H9 (cell line): ENCODE results near the gene LRMDA. TPM values are rescaled to one million over a fixed set of nuclear protein-coding genes. Genes with fewer than 3 reads are reported as not detected.

ENCODE experiments used
- DNase-seq: peaks from one replicate; pipeline ENCODE4 v3.0.0-alpha.2; 2017
- H2AFZ ChIP-seq: one replicate; pipeline ENCODE4 v1.6.1; 2013; ENCODE audit warnings: mild to moderate bottlenecking, low read length, control low read depth, moderate library complexity
- H2AK5ac ChIP-seq: 2 replicates; pipeline ENCODE4 v1.6.1; 2013; ENCODE audit warnings: low read length, control low read depth, mixed read lengths; ENCODE audit not compliant: insufficient read length
- H2BK120ac ChIP-seq: one replicate; pipeline ENCODE4 v1.6.1; 2013; ENCODE audit warnings: low read depth, mild to moderate bottlenecking, low read length, control low read depth, inconsistent platforms; ENCODE audit not compliant: poor library complexity, severe bottlenecking
- H2BK12ac ChIP-seq: 2 replicates; pipeline ENCODE4 v1.6.1; 2013; ENCODE audit warnings: low read length, control low read depth, mixed read lengths, low read depth; ENCODE audit not compliant: insufficient read length
- H2BK15ac ChIP-seq: 2 replicates; pipeline ENCODE4 v1.6.1; 2013; ENCODE audit warnings: low read depth, low read length, control low read depth
- H2BK20ac ChIP-seq: one replicate; pipeline ENCODE4 v1.6.1; 2013; ENCODE audit warnings: low read depth, mild to moderate bottlenecking, low read length, control low read depth, inconsistent platforms; ENCODE audit not compliant: poor library complexity, severe bottlenecking
- H2BK5ac ChIP-seq: 2 replicates; pipeline ENCODE4 v1.6.1; 2013; ENCODE audit warnings: low read length, control low read depth, mixed read lengths; ENCODE audit not compliant: insufficient read length
- H3K14ac ChIP-seq: 2 replicates; pipeline ENCODE4 v1.6.1; 2013; ENCODE audit warnings: low read length, control low read depth; ENCODE audit not compliant: insufficient read depth
- H3K18ac ChIP-seq: 2 replicates; pipeline ENCODE4 v1.6.1; 2013; ENCODE audit warnings: low read depth, mild to moderate bottlenecking, mixed read lengths, low read length, control low read depth; ENCODE audit not compliant: insufficient read length
- H3K23ac ChIP-seq: 2 replicates; pipeline ENCODE4 v1.6.1; 2013; ENCODE audit warnings: low read length, control low read depth, mixed read lengths, low read depth; ENCODE audit not compliant: insufficient read length
- H3K23me2 ChIP-seq: 2 replicates; pipeline ENCODE4 v1.6.1; 2013; ENCODE audit warnings: low read depth, mild to moderate bottlenecking, mixed read lengths, low read length, control low read depth; ENCODE audit not compliant: insufficient read length, poor library complexity, severe bottlenecking
- H3K27ac ChIP-seq: 2 replicates; pipeline ENCODE4 v1.5.1; 2013; ENCODE audit warnings: low read length, control low read depth, mixed read lengths, low read depth; ENCODE audit not compliant: insufficient read length
- H3K27me3 ChIP-seq: 2 replicates; pipeline ENCODE4 v1.6.1; 2013; ENCODE audit warnings: low read length, control low read depth, inconsistent platforms; ENCODE audit not compliant: insufficient read depth
- H3K4ac ChIP-seq: 2 replicates; pipeline ENCODE4 v1.6.1; 2013; ENCODE audit warnings: low read depth, mild to moderate bottlenecking, control low read depth, inconsistent platforms, low read length, moderate library complexity
- H3K4me1 ChIP-seq: 2 replicates; pipeline ENCODE4 v1.6.1; 2013; ENCODE audit warnings: low read length, control low read depth, inconsistent platforms; ENCODE audit not compliant: insufficient read depth
- H3K4me2 ChIP-seq: 2 replicates; pipeline ENCODE4 v1.6.1; 2013; ENCODE audit warnings: low read length, control low read depth, mixed read lengths; ENCODE audit not compliant: insufficient read length, insufficient read depth
- H3K56ac ChIP-seq: 2 replicates; pipeline ENCODE4 v1.6.1; 2013; ENCODE audit warnings: low read depth, mild to moderate bottlenecking, mixed read lengths, low read length, control low read depth; ENCODE audit not compliant: insufficient read length
- H3K79me1 ChIP-seq: 2 replicates; pipeline ENCODE4 v1.6.1; 2013; ENCODE audit warnings: low read depth, mild to moderate bottlenecking, moderate library complexity, low read length, control low read depth, inconsistent platforms; ENCODE audit not compliant: insufficient read depth, poor library complexity, severe bottlenecking
- H3K79me2 ChIP-seq: 2 replicates; pipeline ENCODE4 v1.6.1; 2013; ENCODE audit warnings: low read length, control low read depth, inconsistent platforms; ENCODE audit not compliant: insufficient read depth
- H3K9ac ChIP-seq: 2 replicates; pipeline ENCODE4 v1.6.1; 2013; ENCODE audit warnings: low read length, control low read depth, mixed read lengths; ENCODE audit not compliant: insufficient read length; ENCODE audit errors: extremely low read depth
- H3K9me3 ChIP-seq: one replicate; pipeline ENCODE4 v1.6.1; 2013; ENCODE audit warnings: low read depth, low read length, inconsistent platforms; ENCODE audit not compliant: control insufficient read depth
- H3T11ph ChIP-seq: one replicate; pipeline ENCODE4 v1.6.1; 2013; ENCODE audit warnings: mild to moderate bottlenecking, low read length, control low read depth, inconsistent platforms
- H4K20me1 ChIP-seq: one replicate; pipeline ENCODE4 v1.6.1; 2013; ENCODE audit not compliant: control insufficient read depth, insufficient read length, insufficient read depth
- H4K5ac ChIP-seq: 2 replicates; pipeline ENCODE4 v1.6.1; 2013; ENCODE audit warnings: low read depth, mild to moderate bottlenecking, mixed read lengths, low read length, control low read depth; ENCODE audit not compliant: insufficient read length
- H4K8ac ChIP-seq: replicated peaks from 2 replicates; pipeline ENCODE4 v1.6.1; 2013; ENCODE audit warnings: low read length, control low read depth, mixed read lengths, low read depth; ENCODE audit not compliant: insufficient read length
- H4K91ac ChIP-seq: 2 replicates; pipeline ENCODE4 v1.6.1; 2013; ENCODE audit warnings: low read depth, mild to moderate bottlenecking, moderate library complexity, mixed read lengths, low read length, control low read depth; ENCODE audit not compliant: insufficient read length
- H3K27ac Mint-ChIP-seq, 3 experiments: 2 replicates in 2 of 3; 3 replicates in 1 of 3; pipeline ENCODE4 v1.8.0; 2020 to 2021; ENCODE audit warnings: mixed read lengths in 3 of 3, mild to moderate bottlenecking in 1 of 3, moderate library complexity in 1 of 3
- H3K27me3 Mint-ChIP-seq: 2 replicates; pipeline ENCODE4 v1.8.0; 2021; ENCODE audit warnings: low read depth, mild to moderate bottlenecking, moderate library complexity, mixed read lengths
- H3K36me3 Mint-ChIP-seq, 3 experiments: 2 replicates in 2 of 3; 3 replicates in 1 of 3; pipeline ENCODE4 v1.8.0; 2020 to 2021; ENCODE audit warnings: low read depth in 3 of 3, mixed read lengths in 3 of 3; ENCODE audit not compliant: insufficient read depth in 1 of 3
- H3K4me1 Mint-ChIP-seq, 2 experiments: 2 replicates each; pipeline ENCODE4 v1.8.0; 2020; ENCODE audit warnings: mixed read lengths in 2 of 2
- H3K4me3 Mint-ChIP-seq, 2 experiments: 2 replicates in 1 of 2; 3 replicates in 1 of 2; pipeline ENCODE4 v1.8.0; 2020 to 2021; ENCODE audit warnings: mild to moderate bottlenecking in 2 of 2, mixed read lengths in 2 of 2, moderate library complexity in 1 of 2
- H3K9me3 Mint-ChIP-seq, 2 experiments: 2 replicates in 1 of 2; 3 replicates in 1 of 2; pipeline ENCODE4 v1.8.0; 2020; ENCODE audit warnings: mild to moderate bottlenecking in 2 of 2, mixed read lengths in 2 of 2, moderate library complexity in 1 of 2
- CTCF ChIP-seq: fragments of 200-600 bp; sonication (generic); conservative IDR thresholded peaks from 3 replicates; pipeline ENCODE4 v1.8.0; 2021; ENCODE audit warnings: antibody characterized with exemption, mild to moderate bottlenecking
- WGBS: extraction: QIAGEN DNeasy Blood & Tissue Kit; methylation state at CpG from one replicate; pipeline ENCODE4 v1.1.7; 2013; ENCODE audit warnings: missing lambda C conversion rate, low lambda C conversion rate, mixed read lengths; ENCODE audit not compliant: insufficient read length; ENCODE audit errors: extremely low coverage; 5-methylcytosine and 5-hydroxymethylcytosine counted together
- total RNA-seq: library from RNA; stranded (reverse); gene quantifications from 2 replicates; pipeline ENCODE4 v1.2.1, GENCODE V29; 2021

Gene LRMDA
- total RNA-seq, 1 experiment from 2014 or later = 1.8 TPM

DNA sequence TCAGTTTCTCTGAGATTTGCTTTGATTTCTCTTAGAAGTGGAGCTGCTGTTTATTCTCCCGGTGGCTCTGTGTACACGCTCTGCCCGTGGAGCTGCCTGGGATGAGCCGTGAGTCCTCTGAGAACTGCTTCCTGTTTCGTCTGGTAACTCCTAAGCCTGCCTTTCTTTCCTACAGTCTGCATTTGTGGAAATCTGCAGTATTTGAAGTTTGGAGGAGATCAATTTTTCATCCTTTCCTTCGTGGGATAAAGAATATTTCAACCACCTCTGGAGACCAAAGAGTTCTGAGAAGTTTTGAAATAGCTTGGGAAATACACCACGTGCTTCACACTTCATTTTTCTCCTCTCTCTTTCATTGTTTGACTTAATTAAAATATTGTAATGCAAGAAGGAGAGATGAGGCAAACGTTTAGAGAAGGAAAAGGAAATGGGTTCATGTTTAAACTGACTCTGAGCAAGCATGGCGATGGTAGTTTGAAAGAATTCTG lies 311.9 kb downstream of the LRMDA start:
- H3K23ac ChIP-seq = no peak overlapping the region
- no peak overlapping the region for H4K8ac ChIP-seq
- H3K4ac ChIP-seq = no peak overlapping the region
- H2BK20ac ChIP-seq = no peak overlapping the region
- no peaks in the 10 kb centered on the region for H3K79me2 ChIP-seq
- no peak overlapping the region for H3K56ac ChIP-seq
- TF ChIP-seq CTCF = no peak
- WGBS = no CpG with 5 or more reads among the region's 9 CpGs
- H2BK12ac ChIP-seq = no peak overlapping the region
- no peak overlapping the region for H2BK120ac ChIP-seq
- H3K27me3 ChIP-seq = no peaks in the 10 kb centered on the region
- no peaks in the 10 kb centered on the region for H3K79me1 ChIP-seq
- Mint-ChIP-seq H3K27ac (no peak overlapping the region), H3K4me3 (no peak overlapping the region), H3K27me3 (no peaks in the 10 kb centered on the region; the same call in 1 of the 2 replicates), H3K4me1 (peaks cover 7% of the 10 kb centered on the region in 2 experiments), H3K36me3 (no peaks in the 10 kb centered on the region), H3K9me3 (peaks cover 0 to 2% of the 10 kb centered on the region in 2 experiments; a peak in 1 of 5 replicates)
- H4K91ac ChIP-seq = no peak overlapping the region
- H4K5ac ChIP-seq = no peak overlapping the region
- no peak overlapping the region for H3K14ac ChIP-seq
- no peak overlapping the region for H2BK5ac ChIP-seq
- no peak for DNase-seq
- H2AFZ ChIP-seq = no peak overlapping the region
- H2BK15ac ChIP-seq = no peak overlapping the region
- H3K4me1 ChIP-seq = no peaks in the 10 kb centered on the region; the same call in 1 of the 2 replicates
- H3K9ac ChIP-seq = no peak overlapping the region
- H3K23me2 ChIP-seq = no peaks in the 10 kb centered on the region
- no peak overlapping the region for H3T11ph ChIP-seq
- H3K4me2 ChIP-seq = no peak overlapping the region
- no peak overlapping the region for H3K18ac ChIP-seq
- no peak overlapping the region for H2AK5ac ChIP-seq
- H4K20me1 ChIP-seq = no peaks in the 10 kb centered on the region
- no peak overlapping the region for H3K27ac ChIP-seq
- H3K9me3 ChIP-seq = no peaks in the 10 kb centered on the region
